HG03280 (cell line): ENCODE results near the gene FBLN2.

Experiments
- ATAC-seq: cut with Tn5 transposase; IDR thresholded peaks from one replicate; pipeline ENCODE4 v1.9.1; 2021; ENCODE audit warnings: mild to moderate bottlenecking, moderate library complexity; ENCODE audit not compliant: unreplicated experiment

FBLN2 gene

DNA sequence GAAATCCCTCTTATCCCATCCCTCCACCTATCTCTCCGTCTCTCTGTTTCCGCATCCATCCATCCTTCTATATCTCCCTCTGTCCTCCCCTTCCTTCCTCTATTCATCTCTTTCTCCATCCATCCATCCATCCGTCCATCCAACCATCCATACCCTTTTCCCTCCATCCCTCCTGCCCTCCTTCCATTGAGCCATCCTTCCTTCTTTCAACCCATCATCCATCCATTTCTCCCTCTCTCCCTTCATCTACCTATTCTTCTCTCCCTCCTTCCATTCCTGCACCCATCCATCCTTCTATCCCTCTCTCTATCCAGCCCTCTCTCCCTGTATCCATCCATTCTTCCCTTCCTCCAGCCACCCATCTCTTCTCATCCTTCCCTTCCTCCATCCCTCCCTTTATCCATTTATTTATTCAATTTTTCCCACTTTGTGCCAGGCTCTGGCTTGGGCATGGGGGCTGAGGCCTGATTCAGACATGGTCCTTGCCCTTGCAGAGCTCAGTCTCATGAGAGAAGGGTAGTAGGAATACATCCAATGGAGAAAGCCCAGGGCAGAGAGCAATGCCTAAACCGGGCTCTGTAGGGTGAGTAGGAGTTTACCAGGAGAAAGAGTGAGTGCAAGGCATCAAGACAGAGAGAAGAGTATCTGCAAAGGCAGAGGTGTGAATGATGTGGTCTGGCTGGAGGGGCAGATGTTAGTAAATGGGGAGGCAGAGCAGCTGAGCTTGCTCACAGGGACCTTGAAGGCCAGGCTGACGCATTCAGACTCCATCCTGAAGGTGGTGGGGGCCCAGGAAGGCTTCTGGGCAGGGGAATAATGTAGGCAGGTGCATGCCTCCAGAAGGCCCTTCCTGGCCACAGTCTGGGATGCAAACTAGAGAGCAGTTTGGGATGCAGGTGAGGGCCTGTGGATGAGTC is 19.5 kb upstream of the FBLN2 start:
- no peak for ATAC-seq

DNA sequence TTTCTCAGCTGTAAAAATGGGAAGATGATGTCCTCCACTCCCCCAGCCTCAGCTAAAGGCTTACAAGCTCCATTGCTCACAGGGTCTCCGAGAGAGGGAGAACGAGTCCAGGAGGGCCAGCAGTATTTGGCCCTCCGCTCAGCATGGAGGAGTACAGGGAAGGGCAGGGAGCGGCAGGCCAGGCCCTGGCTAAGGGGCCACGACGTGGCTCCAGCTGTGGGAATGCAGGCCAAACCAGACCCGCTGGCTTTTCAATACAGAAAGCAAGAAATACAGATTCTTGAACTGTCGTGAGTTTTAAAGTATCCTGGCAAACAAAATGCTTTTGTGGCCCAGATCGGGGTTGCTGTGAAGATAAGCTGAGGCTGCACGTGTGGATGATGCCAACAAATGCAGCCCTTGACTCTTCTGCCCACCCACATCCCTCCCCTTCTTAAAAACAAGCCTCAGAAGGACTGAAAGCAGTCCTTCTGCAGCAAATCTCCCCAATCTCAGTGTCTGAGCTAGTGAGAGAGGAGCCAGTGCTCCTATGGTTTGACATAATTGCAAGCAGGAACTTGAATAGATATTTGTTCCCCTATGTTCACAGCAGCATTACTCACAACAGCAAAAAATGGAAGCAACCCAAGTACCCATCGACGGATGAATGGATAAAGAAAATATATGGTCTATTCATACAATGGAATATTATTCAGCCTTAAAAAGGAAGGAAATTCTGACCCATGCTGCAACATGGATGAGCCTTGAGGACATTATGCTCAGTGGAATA is 18.5 kb upstream of the FBLN2 start:
- no peak for ATAC-seq

DNA sequence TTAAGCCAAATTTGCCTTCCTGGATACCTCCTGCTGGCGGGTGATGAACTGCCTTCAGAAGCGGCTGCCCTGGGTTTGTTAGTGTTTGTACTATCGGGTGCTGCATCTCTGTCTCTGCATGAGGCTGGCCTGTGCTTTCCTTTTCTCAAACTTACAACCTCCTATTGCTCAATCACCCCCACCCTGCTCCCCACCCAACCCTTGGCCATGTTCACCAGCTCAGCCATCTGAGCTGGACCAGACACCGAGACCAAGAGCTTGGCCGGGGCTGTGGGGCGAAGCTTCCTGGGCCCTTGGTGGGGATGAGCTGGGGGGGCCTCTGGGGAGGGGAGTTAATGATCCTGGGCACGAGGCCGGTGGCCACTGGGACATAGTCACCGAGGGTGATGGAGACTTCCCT is 16.8 kb upstream of the FBLN2 start:
- ATAC-seq: no peak

DNA sequence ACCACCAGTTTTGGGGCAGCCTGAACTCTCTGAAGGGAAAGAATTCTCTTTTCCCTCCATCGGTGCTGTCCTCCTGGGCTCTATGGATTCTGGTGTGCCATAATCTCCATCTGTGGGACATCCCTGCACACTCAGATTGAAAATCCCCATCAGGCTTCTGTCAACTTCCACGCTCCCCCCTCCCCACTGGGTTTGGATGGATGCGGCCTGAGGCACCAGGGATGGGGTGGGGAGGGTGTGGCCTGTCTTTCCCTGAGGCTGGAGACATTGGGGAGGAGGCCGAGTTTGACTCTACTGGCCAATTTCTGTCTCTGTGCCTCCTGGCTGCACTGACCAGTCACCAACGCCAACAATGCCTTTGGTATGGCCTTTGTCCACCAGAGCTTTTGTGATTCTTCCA is 16.3 kb upstream of the FBLN2 start:
- ATAC-seq: no peak

DNA sequence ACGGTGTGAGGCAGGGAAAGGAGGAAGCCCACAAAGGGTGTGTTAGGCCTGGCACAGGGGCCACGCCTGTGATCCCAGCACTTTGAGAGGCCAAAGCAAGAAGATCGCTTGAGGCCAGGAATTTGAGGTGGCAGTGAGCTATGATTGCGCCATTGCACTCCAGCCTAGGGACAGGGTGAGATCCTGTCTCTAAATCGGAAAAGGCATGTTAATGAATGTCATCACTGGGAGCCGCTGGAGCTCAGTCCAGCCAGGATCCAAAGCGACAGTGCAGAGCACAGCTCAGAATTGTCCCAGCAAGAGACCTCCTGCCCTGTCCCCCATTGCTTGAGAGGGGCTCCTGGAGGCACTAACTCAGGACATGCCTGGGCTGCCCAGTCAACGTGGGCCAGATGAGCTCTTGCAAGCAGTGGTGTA is 15.0 kb upstream of the FBLN2 start:
- no peak for ATAC-seq

DNA sequence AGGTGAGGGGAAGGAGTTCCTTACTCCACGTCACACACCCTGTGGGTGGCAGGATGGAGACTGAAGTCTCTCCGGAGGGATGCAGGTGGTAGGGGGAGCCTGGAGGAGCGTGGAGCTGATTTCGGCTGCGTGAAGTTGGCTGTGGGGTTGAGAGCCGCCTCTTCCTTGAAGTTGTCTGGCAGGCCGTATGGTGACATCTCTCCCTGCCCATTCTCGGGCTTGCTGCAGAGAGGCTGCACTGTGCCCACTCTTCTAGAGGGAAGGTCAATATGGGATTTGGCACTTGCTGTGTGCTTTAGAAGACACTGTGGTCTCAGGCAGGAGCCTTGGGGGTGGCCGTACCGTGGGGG is 13.4 kb upstream of the FBLN2 start:
- no peak for ATAC-seq

DNA sequence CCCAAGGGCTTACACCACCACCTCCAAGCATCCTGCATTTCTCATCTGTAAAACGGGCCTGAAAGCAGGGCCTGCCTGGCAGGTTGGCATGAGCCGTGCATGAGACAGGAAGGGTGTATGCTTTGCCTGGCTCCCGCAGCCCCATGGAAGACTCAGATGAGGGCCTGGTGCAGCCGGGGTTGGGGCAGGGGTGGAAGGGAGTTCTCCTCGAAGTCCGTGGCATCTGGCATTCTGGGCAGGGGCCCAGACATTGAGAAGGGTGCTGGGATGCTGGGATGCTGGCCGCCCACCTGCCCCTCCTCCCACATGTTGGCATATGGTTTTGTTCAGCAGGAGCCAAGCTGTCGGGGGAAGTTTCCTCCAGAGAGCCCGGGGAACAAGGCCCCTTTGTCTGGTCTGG is 13.0 kb upstream of the FBLN2 start:
- ATAC-seq: no peak

DNA sequence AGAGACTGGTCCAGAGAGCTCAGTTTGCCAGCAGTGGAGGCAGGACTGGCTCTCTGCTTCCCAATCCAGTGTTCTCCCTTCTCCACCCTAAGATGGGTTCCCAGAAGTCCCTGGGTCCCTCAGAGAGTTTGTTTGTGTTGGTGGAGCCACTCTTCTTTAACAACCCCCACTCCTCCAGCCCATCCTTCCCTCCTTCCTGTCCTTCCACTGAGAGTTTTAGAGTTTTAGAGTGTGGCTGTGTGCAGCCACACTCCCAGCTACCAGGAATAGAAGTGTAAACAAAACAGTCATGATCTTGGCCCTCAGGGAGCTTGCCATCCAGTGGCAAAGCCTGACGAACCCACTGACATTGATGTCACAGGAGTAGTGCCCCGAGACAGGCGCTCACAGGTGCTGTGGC is 12.5 kb upstream of the FBLN2 start:
- no peak for ATAC-seq

DNA sequence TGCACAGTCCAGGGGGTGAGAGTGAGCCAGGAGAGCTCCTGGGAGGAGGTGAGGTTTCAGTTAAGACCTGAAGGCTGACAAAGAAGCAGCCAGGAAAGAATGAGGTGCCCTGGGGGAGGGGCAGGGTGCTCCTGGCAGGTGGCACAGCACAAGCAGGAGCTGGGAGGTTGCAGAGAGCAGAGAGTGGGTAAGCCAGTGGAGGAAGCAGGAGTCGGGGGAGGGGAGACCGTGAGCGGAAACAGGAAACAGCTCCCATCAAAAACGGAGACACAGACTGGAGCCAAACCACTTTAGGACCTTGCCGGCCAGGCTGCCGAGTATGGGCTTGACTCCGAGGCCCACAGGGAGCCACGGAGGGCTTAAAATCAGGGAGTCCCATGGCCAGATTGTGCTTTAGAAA is 12.1 kb upstream of the FBLN2 start:
- ATAC-seq: no peak

DNA sequence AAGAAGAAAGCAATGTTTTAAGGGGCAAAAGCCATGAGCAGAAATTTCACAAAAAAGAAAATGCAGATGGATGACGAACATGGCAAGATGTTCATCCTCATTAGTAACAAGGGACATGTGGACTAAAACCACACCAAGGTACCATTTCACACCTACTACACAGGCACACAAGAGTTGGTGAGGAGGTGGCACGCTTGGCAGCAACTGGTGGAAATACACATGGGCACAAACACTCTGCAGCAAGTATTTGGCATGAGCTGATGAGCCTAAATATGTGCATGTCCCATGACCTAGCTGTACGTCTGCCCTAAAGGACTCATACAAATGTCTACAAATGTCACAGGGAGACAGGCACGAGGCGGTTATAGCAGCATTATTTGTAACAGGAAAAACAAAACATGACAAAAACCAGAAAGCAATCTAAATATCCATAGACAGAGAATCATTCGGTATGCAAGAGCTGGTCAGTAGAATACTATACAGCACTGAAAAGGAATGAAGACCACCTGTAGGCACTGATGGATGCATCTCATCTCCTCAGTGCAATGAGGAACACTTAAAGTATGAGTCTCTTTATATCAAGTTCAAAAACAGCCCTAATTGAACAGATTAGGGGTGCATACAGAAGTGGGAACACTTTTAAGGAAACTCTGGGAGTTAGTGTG is 11.5 kb upstream of the FBLN2 start:
- no peak for ATAC-seq

DNA sequence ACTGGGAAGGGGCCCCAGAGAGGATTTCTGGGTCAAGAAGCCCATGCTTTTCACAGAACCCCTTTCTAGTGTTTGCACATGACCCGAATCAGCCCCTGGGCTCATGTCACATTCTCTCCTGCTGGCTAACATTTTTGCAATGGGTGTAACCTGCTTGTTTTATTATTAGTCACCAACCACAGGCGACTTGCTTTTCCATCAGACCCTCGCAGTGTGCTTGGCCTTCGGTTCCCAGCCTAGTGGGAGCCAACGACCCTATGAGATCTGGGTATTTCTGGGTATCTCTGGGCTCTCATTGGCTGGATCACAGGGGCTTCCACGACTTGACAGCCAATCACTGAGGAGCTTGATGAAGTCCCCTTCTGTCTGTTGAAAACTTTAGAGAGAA is 11.0 kb upstream of the FBLN2 start:
- ATAC-seq: no peak

DNA sequence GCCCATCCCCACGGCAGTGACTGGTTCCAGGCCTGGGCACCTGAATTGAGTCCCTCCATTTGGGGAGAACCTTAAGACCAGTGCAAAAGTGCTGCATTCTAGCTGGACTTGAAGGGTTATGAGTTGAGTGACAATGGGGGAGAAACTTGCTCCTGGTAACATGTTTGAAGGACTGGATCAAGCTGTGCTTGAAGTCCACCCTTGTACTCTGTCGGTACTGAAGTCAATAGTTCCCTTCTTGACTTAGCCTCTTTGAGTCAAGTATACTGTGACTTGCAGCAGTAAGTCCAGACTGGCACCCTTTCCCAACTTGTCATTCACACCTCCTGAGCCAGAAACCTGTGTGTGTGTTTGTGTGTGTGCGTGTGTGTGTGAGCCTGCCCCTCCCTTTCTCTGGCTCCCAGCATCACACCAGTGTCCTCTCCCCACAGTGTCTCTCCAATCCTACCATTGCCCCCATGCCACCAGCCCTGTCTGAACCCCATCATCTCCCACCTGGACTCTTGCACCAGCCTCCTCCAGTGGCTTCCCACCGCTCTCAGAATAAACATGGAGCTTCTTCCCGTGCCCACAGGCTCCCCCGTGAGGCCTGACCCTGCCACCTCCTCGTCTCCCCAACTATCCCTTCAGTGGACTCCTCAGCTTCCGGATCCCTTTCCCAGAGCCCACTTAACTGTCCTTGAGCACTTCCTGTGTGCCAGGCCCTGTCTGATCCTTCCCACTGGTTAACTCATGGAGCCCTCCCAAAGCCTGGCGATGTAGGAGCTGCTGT is 10.2 kb upstream of the FBLN2 start:
- no peak for ATAC-seq

DNA sequence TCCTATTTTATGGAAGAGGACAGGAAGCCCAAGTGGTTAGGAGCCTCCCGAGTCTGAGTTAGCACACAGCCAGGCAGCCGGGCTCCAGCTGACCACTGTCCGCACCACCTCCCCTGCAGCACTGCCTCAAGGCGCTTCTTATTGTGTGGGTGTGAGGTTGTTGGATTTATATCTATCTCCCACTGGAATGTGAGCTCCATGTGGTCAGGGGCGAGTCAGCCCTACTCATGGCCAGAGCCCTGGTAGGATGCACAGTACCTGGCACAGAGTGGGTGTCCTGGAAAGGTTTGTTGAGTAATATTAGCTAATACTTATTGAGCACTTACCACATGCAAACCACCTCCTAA is 9.7 kb upstream of the FBLN2 start:
- ATAC-seq: no peak

DNA sequence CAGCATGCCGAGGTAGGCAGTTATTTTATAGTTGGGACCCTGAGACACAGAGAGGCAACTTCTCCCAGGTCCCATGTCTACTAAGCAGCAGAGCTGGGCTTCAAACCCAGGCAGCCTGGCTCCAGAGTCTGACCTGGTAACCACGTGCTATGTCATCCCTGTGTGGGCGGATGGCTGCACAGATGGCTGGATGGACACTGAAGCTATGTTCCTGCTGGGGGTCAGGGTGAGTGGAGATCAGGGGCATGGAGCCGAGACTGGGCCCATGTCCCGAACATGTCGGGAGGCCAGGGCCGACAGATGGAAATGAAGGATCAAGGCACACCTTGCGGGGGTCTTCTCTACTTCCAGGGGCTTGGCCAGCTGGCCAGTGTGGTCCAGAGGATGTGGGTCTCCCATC is 9.3 kb upstream of the FBLN2 start:
- ATAC-seq: no peak

DNA sequence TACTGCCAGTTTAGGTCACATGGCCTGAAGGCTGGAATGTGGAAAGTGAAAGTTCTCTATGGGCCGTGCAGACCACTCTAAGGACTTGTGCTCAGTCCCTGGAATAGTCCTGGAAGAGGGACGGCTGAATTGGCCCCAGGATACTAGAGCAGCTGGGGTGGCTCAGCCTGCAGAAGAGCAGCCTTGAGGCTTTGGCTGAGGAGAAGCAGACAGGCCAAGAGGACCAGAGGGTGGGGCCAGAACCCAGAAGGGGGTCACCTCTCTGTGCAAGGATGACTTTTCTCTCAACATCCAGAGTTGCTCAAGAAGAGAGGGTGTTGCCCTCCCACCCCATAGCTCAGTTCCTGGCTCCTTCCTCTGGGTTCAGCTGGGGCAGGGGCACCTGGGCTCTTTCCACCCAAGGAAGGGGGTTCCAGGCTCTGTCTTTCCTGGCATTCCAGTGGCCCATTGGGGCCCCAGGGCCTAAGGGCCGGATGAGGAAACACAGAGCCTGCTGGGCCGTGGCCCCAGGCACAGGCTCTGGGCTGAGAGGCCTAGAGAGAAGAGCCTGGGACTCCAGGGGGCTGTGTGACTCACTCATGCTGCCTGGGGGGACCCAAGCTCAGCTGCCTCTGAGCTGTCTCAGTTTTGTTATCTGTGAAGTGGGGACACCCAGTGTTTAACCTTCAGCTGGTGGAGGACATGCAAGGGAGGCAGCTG is 8.5 kb upstream of the FBLN2 start:
- ATAC-seq: no peak

DNA sequence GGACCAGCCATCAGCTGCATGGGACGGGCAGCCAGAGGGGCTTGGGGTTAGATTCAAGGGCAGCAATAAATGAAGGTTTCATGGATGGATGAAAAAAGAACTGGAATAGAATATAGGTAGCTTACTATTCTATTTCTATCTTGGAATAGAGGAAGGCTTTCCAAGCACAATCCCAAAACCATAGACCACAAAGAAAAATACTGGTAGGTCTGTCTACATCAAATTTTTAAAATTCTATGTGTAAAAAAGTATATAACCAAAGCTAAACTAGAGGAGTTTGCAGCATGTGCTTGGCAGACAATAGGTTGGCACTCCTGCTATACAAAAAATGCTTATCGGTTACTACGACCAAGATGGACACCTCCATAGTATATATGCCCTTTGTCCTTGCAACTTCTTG is 7.2 kb upstream of the FBLN2 start:
- no peak for ATAC-seq

DNA sequence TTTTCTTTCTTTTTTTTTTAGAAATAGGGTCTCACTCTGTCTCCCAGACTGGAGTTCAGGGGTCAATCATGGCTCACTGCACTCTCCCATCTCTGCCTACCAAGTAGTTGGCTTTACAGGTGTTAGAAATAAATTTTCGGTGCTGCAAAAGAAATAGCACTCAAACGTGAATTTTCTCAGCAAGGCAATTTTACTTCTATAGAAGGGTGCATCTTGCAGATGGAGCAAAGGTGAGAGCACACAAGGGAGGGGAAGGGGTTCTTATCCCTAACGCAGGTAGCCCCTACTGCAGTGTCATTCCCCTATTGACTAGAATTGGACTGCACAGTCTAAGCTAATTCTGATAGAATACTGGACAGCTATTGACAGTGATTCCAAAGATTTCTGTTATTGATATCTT is 6.8 kb upstream of the FBLN2 start:
- no peak for ATAC-seq

DNA sequence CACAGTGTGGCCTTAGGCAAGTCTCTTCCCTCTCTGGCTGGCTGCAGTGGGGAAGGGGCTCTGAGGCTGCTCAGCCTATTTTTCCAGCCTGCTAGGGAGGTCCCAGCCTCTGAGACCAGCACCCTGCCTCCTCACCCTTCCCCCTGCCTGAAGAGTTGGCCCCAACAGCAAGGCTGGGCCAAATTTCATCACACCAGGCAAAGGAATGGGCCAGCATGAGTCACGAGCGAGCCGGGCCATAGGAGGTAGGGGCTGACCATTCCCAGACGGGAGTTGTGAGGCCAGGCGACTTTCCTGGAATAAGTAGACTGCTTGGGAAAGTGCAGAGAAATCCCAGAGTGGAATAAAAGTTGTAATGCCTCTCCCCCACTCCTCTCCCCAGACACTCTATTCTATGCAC is 5.7 kb upstream of the FBLN2 start:
- ATAC-seq: no peak

DNA sequence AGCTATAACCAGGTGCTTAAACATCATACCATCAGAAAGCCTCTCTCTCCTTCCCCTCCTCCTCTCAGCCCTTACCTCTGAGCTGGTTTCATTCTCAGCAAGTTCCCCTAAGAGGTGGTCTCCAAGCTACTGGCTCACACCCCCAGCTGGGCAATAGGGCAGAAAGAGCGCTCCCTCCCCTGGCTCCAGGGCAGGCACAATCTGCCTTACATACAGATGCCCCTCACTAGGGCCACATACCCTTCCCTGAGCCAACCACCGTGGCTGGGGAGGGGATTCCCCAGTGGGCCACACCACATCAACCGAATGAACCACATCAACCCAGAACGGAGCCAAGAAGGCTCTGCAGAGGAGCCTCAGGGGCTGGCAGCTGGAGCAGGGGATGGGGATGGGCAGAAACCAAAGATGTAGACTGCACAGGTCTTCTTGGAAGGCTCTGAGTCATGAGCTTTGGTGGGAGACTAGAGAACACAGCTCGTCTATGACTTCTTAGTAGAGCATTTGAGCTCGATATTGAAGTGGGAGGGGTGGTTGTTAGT is 4.6 kb upstream of the FBLN2 start:
- no peak for ATAC-seq

DNA sequence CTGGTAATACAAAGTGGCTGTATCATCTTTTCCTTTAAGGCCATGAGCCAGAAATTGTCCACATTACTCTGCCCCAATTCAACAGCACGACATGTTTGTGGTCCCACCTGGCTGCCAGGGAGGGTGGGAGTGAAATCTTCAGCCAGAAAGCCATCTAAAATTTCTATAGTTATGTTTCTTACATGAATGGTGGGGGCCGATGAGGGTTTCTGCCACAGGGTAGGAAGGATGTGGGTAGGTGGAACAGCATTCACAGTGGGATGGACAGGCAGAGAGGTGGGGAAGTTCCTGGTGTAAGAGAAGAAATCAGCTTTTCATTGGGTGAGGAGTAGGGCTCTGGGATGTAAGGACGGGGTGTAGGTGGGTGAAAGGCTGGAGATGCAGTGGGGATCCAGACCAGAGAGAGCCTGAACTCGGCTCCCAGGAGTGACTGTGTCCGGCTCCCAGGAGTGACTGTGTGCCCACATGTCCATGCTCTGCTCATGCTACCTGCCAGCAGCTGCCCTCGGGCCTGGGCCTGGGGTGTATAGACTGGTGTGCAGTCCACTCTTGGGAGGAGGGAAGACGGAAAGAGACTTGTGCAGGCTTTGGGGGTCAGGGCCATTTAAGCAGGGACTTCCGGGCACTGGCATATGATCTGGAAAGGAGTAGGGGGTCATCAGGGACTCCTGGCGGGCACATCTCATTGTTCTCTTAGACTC is 3.8 kb upstream of the FBLN2 start:
- no peak for ATAC-seq
